Measurements from ENCODE around the gene SNF8.

SNF8 gene

GRCh38 chr17:48912476-48912875 lies 32.2 kb downstream of the SNF8 start:
- no peak for TF ChIP-seq CTCF (IDR thresholded peaks at IDR 0.05; ENCODE audit: insufficient read depth, low read length, poor library complexity, severe bottlenecking)
- H3K4me3 ChIP-seq (replicated peaks; ENCODE audit: low read depth, low read length): no peak overlapping the region
- DNase-seq (ENCODE audit: extremely low read depth, insufficient read length): no peak
- H3K36me3 ChIP-seq (ENCODE audit: control insufficient read depth, insufficient read depth, low read length): peaks cover 8% of the 10 kb centered on the region
- H3K27me3 ChIP-seq (replicated peaks; ENCODE audit: control insufficient read depth, insufficient read depth, low read length): no peaks in the 10 kb centered on the region

- no peak for TF ChIP-seq CTCF (IDR thresholded peaks at IDR 0.05; ENCODE audit: insufficient read depth, low read length, poor library complexity, severe bottlenecking)
- no peak for DNase-seq (ENCODE audit: extremely low read depth, insufficient read length)
- H3K36me3 ChIP-seq (ENCODE audit: control insufficient read depth, insufficient read depth, low read length): peaks cover 8% of the 10 kb centered on the region
- peak overlapping the region; percentile 91 for H3K4me3 ChIP-seq (replicated peaks; ENCODE audit: low read depth, low read length)
- H3K27me3 ChIP-seq (replicated peaks; ENCODE audit: control insufficient read depth, insufficient read depth, low read length): no peaks in the 10 kb centered on the region
These were observed 34.3 kb downstream of the SNF8 start for GRCh38 chr17:48910370-48910769.

- peak overlapping the region; percentile 91 for H3K4me3 ChIP-seq (replicated peaks; ENCODE audit: low read depth, low read length)
- no peak for DNase-seq (ENCODE audit: extremely low read depth, insufficient read length)
These were observed 34.9 kb downstream of the SNF8 start for GRCh38 chr17:48909783-48910182.

GRCh38 chr17:48908853-48909394 lies 35.7 kb downstream of the SNF8 start:
- no peaks in the 10 kb centered on the region for H3K27me3 ChIP-seq (replicated peaks; ENCODE audit: control insufficient read depth, insufficient read depth, low read length)

More at GRCh38 chr17:48909783-48910182, 34.9 kb downstream of the SNF8 start:
- Histone ChIP-seq H3K27me3 (replicated peaks; ENCODE audit: control insufficient read depth, insufficient read depth, low read length) (no peaks in the 10 kb centered on the region), H3K36me3 (ENCODE audit: control insufficient read depth, insufficient read depth, low read length) (peaks cover 8% of the 10 kb centered on the region)
- no peak for TF ChIP-seq CTCF (IDR thresholded peaks at IDR 0.05; ENCODE audit: insufficient read depth, low read length, poor library complexity, severe bottlenecking)

GRCh38 chr17:48908047-48908843 lies 36.4 kb downstream of the SNF8 start, which contains the start of gene UBE2Z:
Gene UBE2Z (plus strand): TSS chr17:48908407. CDS start chr17:48908504, 97 bp downstream.
- peak within 1 kb of the TSS; percentile 91 for H3K4me3 ChIP-seq (replicated peaks; ENCODE audit: low read depth, low read length)
- DNase-seq (ENCODE audit: extremely low read depth, insufficient read length): peak; percentile 98
- TF ChIP-seq CTCF (IDR thresholded peaks at IDR 0.05; ENCODE audit: insufficient read depth, low read length, poor library complexity, severe bottlenecking): peak; percentile 22
- no peaks in the 10 kb centered on the region for H3K27me3 ChIP-seq (replicated peaks; ENCODE audit: control insufficient read depth, insufficient read depth, low read length)
- peaks cover 8% of the 10 kb centered on the region for H3K36me3 ChIP-seq (ENCODE audit: control insufficient read depth, insufficient read depth, low read length)

More at GRCh38 chr17:48908853-48909394, 35.7 kb downstream of the SNF8 start:
- peaks cover 8% of the 10 kb centered on the region for H3K36me3 ChIP-seq (ENCODE audit: control insufficient read depth, insufficient read depth, low read length)
- no peak for TF ChIP-seq CTCF (IDR thresholded peaks at IDR 0.05; ENCODE audit: insufficient read depth, low read length, poor library complexity, severe bottlenecking)
- H3K4me3 ChIP-seq (replicated peaks; ENCODE audit: low read depth, low read length): peak overlapping the region; percentile 91
- DNase-seq (ENCODE audit: extremely low read depth, insufficient read length): peak; percentile 91

All from GM06990 (cell line).